Activated naive CD8-positive, alpha-beta T cell treated with anti-CD3 and anti-CD28 coated beads for 36 hours (primary cell): Measurements from ENCODE around the gene CEBPZOS. TPM values are rescaled to one million over a fixed set of nuclear protein-coding genes. Genes with fewer than 3 reads are reported as not detected.

Source experiments
- DNase-seq: peaks from one replicate; pipeline ENCODE4 v3.0.0; 2021
- H3K27ac Mint-ChIP-seq: one replicate; pipeline ENCODE4 v1.8.0; 2022; ENCODE audit warnings: mild to moderate bottlenecking, moderate library complexity, mixed read lengths
- H3K27me3 Mint-ChIP-seq: one replicate; pipeline ENCODE4 v1.8.0; 2022; ENCODE audit warnings: mild to moderate bottlenecking, mixed read lengths
- H3K36me3 Mint-ChIP-seq: one replicate; pipeline ENCODE4 v1.8.0; 2021; ENCODE audit warnings: mild to moderate bottlenecking, mixed read lengths
- H3K4me1 Mint-ChIP-seq: one replicate; pipeline ENCODE4 v1.8.0; 2021; ENCODE audit warnings: mixed read lengths
- H3K4me3 Mint-ChIP-seq: one replicate; pipeline ENCODE4 v1.8.0; 2022; ENCODE audit warnings: mild to moderate bottlenecking, moderate library complexity, mixed read lengths
- H3K9me3 Mint-ChIP-seq: one replicate; pipeline ENCODE4 v1.8.0; 2022; ENCODE audit warnings: mixed read lengths
- total RNA-seq, 2 experiments: library from RNA; stranded (reverse); gene quantifications; one replicate each; pipeline ENCODE4 v1.2.3, GENCODE V29; 2021

CEBPZOS gene
- 10 to 100 TPM; 37.3 to 38.8 TPM for total RNA-seq

GRCh38 chr2:37196320-37197195, at the start of gene CEBPZOS:
Gene CEBPZOS, plus strand, starts transcription at chr2:37196496. Its CDS starts 3,209 bp downstream, at chr2:37199705.
- peaks cover 3% of the 10 kb centered on the region for H3K27me3 Mint-ChIP-seq
- peaks cover 32% of the 10 kb centered on the region for H3K4me1 Mint-ChIP-seq
- peak within 1 kb of the TSS; percentile 96 for H3K4me3 Mint-ChIP-seq
- DNase-seq, result peak; percentile 87
- H3K27ac Mint-ChIP-seq, result peak within 1 kb of the TSS; percentile 98
- peaks cover 39% of the 10 kb centered on the region for H3K36me3 Mint-ChIP-seq
- no peaks in the 10 kb centered on the region for H3K9me3 Mint-ChIP-seq

- H3K9me3 Mint-ChIP-seq, result no peaks in the 10 kb centered on the region
- peaks cover 34% of the 10 kb centered on the region for H3K36me3 Mint-ChIP-seq
- H3K4me3 Mint-ChIP-seq, result no peak overlapping the region
- H3K27me3 Mint-ChIP-seq, result no peaks in the 10 kb centered on the region
- no peak for DNase-seq
- H3K27ac Mint-ChIP-seq, result no peak overlapping the region
- H3K4me1 Mint-ChIP-seq, result peaks cover 24% of the 10 kb centered on the region
These were observed 48.0 kb upstream of the CEBPZOS start for GRCh38 chr2:37148325-37148724.

GRCh38 chr2:37149626-37150322, 46.5 kb upstream of the CEBPZOS start:
- Mint-ChIP-seq H3K4me3 (no peak overlapping the region), H3K27ac (no peak overlapping the region), H3K9me3 (peaks cover 4% of the 10 kb centered on the region), H3K4me1 (peaks cover 33% of the 10 kb centered on the region), H3K36me3 (peaks cover 47% of the 10 kb centered on the region), H3K27me3 (no peaks in the 10 kb centered on the region)
- DNase-seq, result no peak

- H3K4me3 Mint-ChIP-seq, result no peak overlapping the region
- H3K27me3 Mint-ChIP-seq, result no peaks in the 10 kb centered on the region
- H3K4me1 Mint-ChIP-seq, result peaks cover 53% of the 10 kb centered on the region
- DNase-seq, result no peak
- H3K27ac Mint-ChIP-seq, result no peak overlapping the region
- peaks cover 8% of the 10 kb centered on the region for H3K9me3 Mint-ChIP-seq
- peaks cover 48% of the 10 kb centered on the region for H3K36me3 Mint-ChIP-seq
These were observed 43.1 kb upstream of the CEBPZOS start for GRCh38 chr2:37153224-37153623.

- Mint-ChIP-seq H3K36me3 (peaks cover 42% of the 10 kb centered on the region), H3K9me3 (peaks cover 8% of the 10 kb centered on the region), H3K4me3 (no peak overlapping the region), H3K4me1 (peaks cover 54% of the 10 kb centered on the region), H3K27me3 (no peaks in the 10 kb centered on the region), H3K27ac (peak overlapping the region; percentile 0)
- no peak for DNase-seq
These were observed 41.5 kb upstream of the CEBPZOS start for GRCh38 chr2:37154785-37155184.

- Mint-ChIP-seq H3K27me3 (no peaks in the 10 kb centered on the region), H3K4me1 (peaks cover 44% of the 10 kb centered on the region), H3K9me3 (peaks cover 8% of the 10 kb centered on the region), H3K4me3 (peak overlapping the region; percentile 93), H3K36me3 (peaks cover 42% of the 10 kb centered on the region), H3K27ac (peak overlapping the region; percentile 90)
- no peak for DNase-seq
These were observed 40.0 kb upstream of the CEBPZOS start for GRCh38 chr2:37156071-37156856.

- no peaks in the 10 kb centered on the region for H3K27me3 Mint-ChIP-seq
- H3K36me3 Mint-ChIP-seq, result peaks cover 37% of the 10 kb centered on the region
- H3K9me3 Mint-ChIP-seq, result peaks cover 8% of the 10 kb centered on the region
- H3K27ac Mint-ChIP-seq, result peak within 1 kb of the TSS; percentile 95
- peak; percentile 89 for DNase-seq
- H3K4me1 Mint-ChIP-seq, result peaks cover 38% of the 10 kb centered on the region
- H3K4me3 Mint-ChIP-seq, result peak within 1 kb of the TSS; percentile 93
These were observed 39.2 kb upstream of the CEBPZOS start, which contains the start of gene EIF2AK2 for GRCh38 chr2:37156857-37157714. Gene EIF2AK2, minus strand, starts transcription at chr2:37156980. Its CDS starts 9,174 bp downstream, at chr2:37147806.

GRCh38 chr2:37164757-37165156, 31.5 kb upstream of the CEBPZOS start:
- no peaks in the 10 kb centered on the region for H3K4me1 Mint-ChIP-seq
- H3K9me3 Mint-ChIP-seq, result peaks cover 16% of the 10 kb centered on the region
- DNase-seq, result no peak
- peaks cover 9% of the 10 kb centered on the region for H3K36me3 Mint-ChIP-seq
- H3K4me3 Mint-ChIP-seq, result no peak overlapping the region
- no peaks in the 10 kb centered on the region for H3K27me3 Mint-ChIP-seq
- H3K27ac Mint-ChIP-seq, result no peak overlapping the region

- DNase-seq, result no peak
- H3K36me3 Mint-ChIP-seq, result peaks cover 9% of the 10 kb centered on the region
- peaks cover 16% of the 10 kb centered on the region for H3K9me3 Mint-ChIP-seq
- H3K27me3 Mint-ChIP-seq, result no peaks in the 10 kb centered on the region
- no peak overlapping the region for H3K27ac Mint-ChIP-seq
- no peaks in the 10 kb centered on the region for H3K4me1 Mint-ChIP-seq
- H3K4me3 Mint-ChIP-seq, result no peak overlapping the region
These were observed 28.6 kb upstream of the CEBPZOS start for GRCh38 chr2:37167636-37168180.

GRCh38 chr2:37168217-37168981, 27.9 kb upstream of the CEBPZOS start:
- Mint-ChIP-seq H3K4me3 (no peak overlapping the region), H3K27me3 (no peaks in the 10 kb centered on the region), H3K36me3 (peaks cover 9% of the 10 kb centered on the region), H3K27ac (no peak overlapping the region), H3K4me1 (no peaks in the 10 kb centered on the region), H3K9me3 (peaks cover 16% of the 10 kb centered on the region)
- peak; percentile 22 for DNase-seq

- Mint-ChIP-seq H3K36me3 (no peaks in the 10 kb centered on the region), H3K4me3 (no peak overlapping the region), H3K9me3 (peaks cover under 1% of the 10 kb centered on the region), H3K27me3 (no peaks in the 10 kb centered on the region), H3K4me1 (no peaks in the 10 kb centered on the region), H3K27ac (no peak overlapping the region)
- DNase-seq, result no peak
These were observed 24.7 kb upstream of the CEBPZOS start for GRCh38 chr2:37171624-37171950.

GRCh38 chr2:37173741-37174140, 22.6 kb upstream of the CEBPZOS start:
- H3K4me1 Mint-ChIP-seq, result no peaks in the 10 kb centered on the region
- DNase-seq, result no peak
- H3K36me3 Mint-ChIP-seq, result no peaks in the 10 kb centered on the region
- H3K27me3 Mint-ChIP-seq, result no peaks in the 10 kb centered on the region
- H3K27ac Mint-ChIP-seq, result no peak overlapping the region
- no peaks in the 10 kb centered on the region for H3K9me3 Mint-ChIP-seq
- no peak overlapping the region for H3K4me3 Mint-ChIP-seq

- H3K9me3 Mint-ChIP-seq, result no peaks in the 10 kb centered on the region
These were observed 16.2 kb upstream of the CEBPZOS start for GRCh38 chr2:37180006-37180639.

More at GRCh38 chr2:37180006-37180639, 16.2 kb upstream of the CEBPZOS start:
- Mint-ChIP-seq H3K4me3 (no peak overlapping the region), H3K27me3 (peaks cover 3% of the 10 kb centered on the region), H3K4me1 (peaks cover 4% of the 10 kb centered on the region), H3K27ac (no peak overlapping the region), H3K36me3 (no peaks in the 10 kb centered on the region)
- no peak for DNase-seq
